Stimulated activated CD4-positive, alpha-beta T cell treated with anti-CD3 and anti-CD28 coated beads, Interleukin-15, amount 100 ng/mL, for 48 hours (primary cell): ENCODE results near the gene KIAA1614.
A peak's percentile ranks its signal among the peaks of the same experiment; 100 is the strongest.
"Not testable (repeated sequence)": the region's sequence is repeated elsewhere in the genome, so short reads cannot be mapped to it uniquely, and the experiment has no call there.

ENCODE experiments used
- DNase-seq, 2 donors: peaks; one replicate each; pipeline ENCODE4 v3.0.0-alpha.2; 2020; ENCODE audit warnings: low read depth in 2 of 2

The KIAA1614 gene

DNA sequence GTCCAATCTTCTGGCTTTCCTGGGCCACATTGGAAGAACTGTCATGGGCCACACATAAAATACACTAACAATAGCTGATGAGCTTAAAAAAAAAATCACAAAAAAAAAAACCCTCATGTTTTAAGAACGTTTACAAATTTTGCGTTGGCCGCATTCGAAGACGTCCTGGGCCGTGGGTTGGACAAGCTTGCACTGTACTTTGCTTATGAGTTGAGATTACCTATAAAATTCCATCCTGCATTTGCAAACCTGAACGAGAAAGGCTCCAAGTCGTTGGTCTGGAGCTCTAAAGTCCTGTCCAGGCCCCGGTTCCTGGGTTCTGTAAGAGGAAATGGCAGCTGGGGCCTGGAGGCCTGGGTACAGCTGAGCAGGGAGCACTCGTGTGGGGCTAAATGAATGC, 51.4 kb downstream of the KIAA1614 start:
- DNase-seq: no peak

DNA sequence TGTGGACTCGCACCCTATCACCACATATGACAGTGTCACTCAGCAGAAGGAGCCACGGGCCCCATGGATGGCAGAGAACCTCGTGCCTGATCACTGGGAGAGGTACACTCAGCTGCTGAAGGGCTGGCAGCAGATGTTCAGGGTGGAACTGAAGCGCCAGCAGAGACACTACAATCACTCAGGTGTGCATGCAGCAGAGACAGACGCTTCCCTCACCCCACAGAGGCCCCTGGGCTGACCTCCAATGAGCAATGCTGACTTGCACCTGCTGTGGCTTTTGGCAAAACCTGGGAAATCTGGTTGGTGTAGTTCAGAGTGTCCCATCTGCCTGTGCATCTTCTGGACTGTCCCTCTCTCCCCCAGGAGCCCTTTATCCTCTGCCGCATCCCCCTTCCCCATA, 51.9 kb downstream of the KIAA1614 start:
- no peak for DNase-seq

GRCh38 chr1:180966312-180966711, 53.6 kb downstream of the KIAA1614 start:
- DNase-seq: no peak

DNA sequence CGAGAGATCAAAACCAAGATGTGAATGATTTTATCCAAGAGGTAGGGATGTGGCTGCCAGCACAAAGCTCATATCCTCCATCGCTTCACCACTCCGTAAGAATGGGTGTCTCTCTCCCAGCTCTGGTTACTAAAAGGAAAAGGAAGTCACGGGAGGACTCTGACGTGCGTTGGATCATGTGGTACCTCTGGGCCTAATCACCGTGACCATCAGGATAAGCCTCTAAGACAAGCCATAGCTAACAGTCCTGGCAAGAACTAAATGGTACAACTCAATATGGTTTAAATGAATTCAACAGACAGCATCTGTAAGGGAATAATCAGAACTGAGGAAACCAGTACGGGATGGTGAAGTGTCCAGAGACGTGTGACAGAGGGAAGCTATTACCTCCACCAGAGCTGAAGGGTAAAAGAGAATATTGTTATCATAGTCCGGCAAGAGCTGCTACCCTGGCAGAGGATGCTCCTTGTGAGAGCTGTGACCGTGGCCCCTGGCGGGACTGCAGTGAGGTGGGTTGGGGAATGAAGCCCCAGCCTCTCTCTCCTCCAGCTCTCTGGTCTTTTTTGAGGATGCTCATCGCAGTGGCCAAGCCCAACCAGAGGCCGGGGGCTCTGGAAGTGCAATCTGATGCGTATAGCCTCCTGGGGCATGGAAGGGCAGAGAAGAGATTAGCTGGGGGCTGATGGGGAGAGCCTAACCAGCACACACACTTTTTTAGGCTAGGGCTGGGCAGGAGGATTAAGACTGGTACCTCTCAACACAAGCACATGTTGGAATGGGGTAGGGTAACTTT, 54.2 kb downstream of the KIAA1614 start:
- DNase-seq: no peak

- DNase-seq: no peak
Observed at GRCh38 chr1:180967558-180967957, 54.9 kb downstream of the KIAA1614 start.

GRCh38 chr1:180968834-180969233, 56.1 kb downstream of the KIAA1614 start:
- DNase-seq: not testable (repeated sequence)

DNA sequence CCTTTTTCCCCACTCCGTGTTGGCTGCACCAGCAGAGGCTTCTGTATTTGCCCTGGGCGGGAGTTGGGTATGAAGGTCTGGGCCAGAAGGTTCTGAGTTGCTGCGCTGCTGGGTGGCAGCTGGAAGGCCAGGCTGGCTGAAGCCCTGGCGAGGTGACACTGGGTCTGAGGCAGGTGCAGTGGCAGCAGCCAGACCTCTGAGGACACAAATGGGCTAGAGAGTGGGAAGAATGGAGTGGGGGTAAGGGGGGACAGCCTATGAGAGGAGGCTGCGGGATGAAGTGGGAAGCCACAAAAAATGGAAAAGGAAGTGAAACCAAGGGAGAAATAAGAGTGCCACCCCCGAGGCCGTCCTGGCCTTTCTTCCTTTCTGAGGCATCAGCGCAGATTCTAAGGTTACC, 56.7 kb downstream of the KIAA1614 start:
- no peak for DNase-seq

DNA sequence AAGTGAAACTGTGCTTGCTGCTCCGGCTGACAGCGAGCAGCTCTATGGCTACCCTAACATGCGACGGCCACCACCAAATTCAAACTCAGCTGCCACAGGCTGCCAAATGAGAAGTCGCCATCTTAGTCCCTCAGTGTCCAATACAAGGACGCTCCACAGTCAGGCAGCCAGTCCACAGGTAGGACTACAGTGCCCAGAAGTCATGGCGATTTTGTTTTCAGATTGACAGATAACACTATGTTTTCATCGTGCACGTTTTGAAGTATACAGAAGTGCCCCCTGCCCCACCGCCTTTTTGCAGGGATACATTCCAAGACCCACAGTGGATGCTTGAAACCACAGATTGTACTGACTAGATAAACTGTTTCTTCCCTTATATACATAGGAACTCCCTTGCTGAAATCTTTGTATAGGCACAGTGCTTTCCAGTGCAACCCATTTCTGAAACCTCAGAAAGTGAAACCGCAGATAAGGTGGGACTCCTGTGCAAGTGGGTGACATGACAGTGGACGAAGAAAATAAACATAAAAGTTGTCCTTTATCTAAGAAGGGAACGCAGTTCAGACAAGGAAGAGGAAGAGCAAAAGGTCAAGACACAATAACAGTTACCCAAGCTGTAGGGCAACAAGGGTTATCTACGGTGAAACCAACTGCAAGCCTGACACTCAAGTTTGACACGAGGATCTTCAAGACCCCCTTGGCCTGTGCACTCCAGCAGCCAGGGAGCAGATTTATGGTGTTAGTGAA, 57.8 kb downstream of the KIAA1614 start:
- no peak for DNase-seq

- DNase-seq: no peak
Observed at GRCh38 chr1:180971273-180971997, 58.7 kb downstream of the KIAA1614 start.

GRCh38 chr1:180973369-180973768, 60.7 kb downstream of the KIAA1614 start:
- DNase-seq: no peak

DNA sequence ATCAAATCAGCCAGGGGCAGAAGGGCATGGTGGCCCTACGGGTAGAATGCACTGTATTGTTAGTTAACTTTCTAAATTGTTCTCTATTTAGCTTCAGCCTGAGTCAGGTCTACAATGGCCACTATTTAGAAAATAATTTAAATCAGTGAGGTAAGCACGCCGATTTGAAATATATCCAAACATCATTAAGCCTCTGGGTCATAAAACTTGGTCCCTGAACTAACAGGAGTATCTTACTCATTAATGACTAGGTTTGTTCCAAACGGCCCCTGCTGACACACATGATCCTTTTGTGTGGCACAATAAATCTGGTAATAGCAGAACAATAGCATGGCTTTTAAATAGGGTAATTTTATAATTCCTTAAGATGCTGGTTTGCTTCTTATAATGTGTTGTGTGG, 61.5 kb downstream of the KIAA1614 start:
- no peak for DNase-seq

DNA sequence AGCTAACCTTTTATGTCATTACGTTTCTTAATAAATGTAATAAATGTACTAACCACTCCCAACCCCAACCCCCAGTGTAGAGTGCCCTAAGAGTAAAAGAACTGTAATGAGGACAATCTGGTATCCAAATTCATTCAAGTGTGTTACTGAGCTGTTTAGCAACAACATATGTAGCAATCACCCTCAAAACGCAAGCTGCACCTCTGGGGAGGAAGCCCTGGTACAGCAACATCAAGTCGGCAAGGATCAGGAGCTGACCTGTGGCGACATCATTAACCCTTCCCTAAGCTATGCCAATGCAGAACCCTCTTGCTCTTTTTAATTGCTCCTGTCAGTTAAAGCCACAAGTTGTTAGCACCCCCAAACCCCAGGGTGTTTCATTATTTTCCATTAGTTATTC, 62.9 kb downstream of the KIAA1614 start:
- DNase-seq: no peak

DNA sequence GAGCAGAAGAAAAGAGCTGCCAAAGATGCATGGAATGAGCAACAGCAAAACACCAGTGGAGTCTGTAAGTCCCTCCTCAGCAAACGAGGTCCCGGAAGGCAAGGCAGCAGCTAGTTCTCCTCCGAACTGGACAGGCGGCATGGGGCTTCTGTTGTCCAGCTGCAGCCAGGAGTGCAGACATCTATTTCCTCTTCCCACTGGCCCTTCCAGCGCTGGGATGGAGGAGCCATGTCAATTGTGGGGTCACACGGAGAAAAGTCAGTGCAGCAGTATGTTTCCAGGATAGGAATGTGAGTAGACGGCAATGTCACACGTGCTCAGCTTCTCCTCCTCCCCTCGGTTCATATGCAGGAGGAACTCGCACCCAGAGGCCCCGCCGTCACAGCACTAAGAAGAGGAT, 63.5 kb downstream of the KIAA1614 start:
- no peak for DNase-seq

DNA sequence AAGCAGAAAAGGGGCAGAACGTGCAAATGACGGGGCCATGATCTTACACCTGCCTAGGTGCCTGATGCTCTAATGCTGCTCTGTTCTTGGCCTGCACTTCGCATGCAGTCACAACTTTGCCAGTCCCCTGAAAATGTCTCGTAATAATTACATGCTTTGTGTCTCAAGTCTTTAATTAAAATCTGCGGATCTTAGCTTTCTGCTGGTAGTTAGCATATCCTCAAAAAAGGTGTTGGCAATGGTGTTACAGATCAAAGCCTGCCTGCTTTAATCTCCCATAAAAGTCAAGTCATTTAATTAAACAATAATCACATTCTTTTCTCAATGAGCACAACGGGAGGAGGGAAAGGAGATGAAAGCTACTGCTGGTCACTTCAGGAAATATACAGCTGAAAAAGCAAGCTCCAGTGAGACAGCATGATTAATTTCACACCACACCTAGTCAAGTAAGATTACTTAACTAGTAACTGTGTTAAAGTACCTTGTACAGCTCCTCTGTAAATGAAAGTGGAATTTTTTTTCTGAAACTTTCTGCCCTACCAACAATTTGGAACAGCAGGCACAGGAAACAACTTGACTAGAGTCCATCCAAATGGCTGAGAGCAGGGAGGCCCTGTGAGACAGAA, 64.1 kb downstream of the KIAA1614 start:
- DNase-seq: no peak

DNA sequence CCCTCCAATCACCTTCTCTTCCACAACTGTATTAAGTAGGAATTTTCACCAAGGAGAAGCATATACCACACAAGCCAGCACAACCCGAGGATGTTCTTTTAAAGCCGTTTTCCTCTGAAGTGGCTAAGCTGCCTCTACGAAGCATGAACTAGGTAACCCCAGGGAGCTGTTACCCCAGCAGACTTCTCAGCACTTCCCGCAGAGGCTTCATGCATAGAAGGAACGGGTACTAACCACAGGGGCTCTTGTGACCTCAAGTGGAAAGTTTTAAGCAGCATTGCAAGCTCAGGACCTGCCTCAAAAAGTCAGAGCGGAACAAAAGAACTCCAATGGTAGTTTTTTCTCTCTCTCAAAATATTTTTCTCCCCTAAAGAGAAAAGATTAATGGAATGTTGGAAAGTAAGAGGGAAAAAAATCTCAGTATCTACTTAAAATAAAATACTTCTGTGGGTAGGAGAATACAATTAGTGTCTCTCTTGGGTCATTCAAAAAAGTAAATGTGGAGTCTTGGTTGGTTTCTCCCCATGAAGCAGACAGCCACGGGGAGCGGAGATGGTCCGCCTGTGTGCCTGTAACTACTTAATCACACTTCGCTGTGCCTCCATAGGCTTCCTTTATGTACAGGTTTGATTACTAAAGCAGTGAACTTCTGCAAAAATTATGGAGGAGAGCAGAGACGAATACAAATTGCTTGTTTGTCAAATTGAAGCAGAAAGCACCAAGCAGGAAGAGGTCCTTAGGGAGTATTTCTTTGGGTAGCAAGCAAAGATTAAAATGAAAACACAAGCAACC, 69.1 kb downstream of the KIAA1614 start:
- DNase-seq: peak; percentile 10 to 25

DNA sequence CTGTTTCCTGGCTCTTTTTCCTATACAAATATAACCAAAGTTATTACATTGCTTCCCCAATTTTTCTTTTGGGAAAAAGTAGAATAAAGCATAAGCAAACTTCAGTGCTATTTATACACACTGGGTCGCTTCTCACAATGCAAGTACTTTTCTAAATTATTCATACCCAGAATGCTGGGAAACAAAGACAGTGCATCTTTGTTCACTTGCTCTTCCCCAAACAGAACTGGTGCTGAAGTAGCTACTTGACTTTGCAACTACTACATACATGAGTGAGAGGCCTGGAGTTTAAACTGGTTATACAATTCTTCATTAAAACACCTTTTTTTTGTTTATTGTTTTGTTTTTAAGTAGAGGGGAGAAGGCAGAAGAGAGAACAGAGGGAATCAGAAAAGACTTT, 69.7 kb downstream of the KIAA1614 start:
- no peak for DNase-seq

DNA sequence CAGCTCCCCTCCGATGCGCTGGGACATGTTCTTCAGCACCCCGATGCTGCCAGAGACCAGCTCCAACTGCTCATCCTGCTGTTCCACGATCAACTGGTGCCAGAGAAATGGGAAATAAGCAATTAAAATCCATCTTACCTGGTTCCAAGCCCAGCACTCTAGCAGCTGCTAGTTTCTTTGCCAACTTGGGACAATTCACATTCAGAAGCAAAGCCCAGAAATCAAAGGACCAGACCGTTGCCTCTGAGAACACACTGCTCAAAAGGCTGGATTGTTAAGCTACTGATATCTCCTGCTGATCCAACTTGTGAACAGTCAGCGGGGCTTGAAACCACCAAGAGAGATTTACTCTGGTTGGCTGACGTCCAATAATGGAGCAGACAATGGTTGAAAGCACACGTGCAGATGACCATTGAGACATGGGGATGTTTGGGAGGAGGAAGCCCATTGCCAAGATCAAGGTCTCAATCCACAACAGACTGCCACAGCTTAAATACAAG, 75.6 kb downstream of the KIAA1614 start:
- DNase-seq: no peak

- peak; percentile 13 to 14 for DNase-seq
Observed at GRCh38 chr1:180994262-180994661, 81.6 kb downstream of the KIAA1614 start.

GRCh38 chr1:180997843-180998504, 85.3 kb downstream of the KIAA1614 start:
- DNase-seq: no peak
